ENCODE measurements around the gene MAD1L1.
A peak's percentile ranks its signal among the peaks of the same experiment; 100 is the strongest.

Gene MAD1L1

DNA sequence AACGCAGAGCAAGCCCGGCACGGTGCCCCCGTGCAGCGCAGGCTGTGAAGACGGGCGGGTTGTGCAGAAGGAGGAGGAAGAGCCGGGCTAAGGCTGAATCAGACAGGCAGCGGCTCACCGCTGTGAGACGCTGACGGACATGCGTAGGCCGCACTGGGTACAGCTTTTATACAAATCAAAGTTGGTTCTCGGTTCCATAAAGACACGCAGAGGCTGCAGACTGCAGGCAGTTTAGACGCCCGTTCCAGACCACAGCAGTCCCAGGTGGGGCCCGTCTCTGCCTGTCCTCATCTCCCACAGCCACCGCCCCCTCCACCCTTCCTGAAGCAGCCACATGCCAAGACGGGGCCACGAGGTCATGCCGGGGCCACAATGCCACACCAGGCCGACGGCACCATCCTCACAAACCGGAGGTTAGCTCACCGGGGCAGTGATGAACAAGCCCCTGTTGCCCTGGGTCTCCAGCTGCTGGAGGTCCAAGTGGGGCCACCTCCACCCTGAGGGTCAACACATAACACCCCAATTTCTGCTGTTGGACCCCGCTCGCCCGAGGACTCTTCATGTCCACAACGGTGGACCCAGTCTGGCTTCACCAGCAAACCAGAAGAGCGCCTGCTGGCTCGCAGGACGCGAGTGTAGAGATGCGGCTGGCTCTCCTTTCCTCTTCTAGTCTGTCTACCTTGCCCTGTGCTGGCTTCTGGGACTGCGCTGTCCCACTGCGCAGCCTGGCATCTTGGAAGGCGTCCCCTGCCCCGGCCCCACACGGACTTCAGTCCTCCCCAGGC is 335.5 kb downstream of the MAD1L1 start:
- DNase-seq (ENCODE audit: low spot score) = no peak

DNA sequence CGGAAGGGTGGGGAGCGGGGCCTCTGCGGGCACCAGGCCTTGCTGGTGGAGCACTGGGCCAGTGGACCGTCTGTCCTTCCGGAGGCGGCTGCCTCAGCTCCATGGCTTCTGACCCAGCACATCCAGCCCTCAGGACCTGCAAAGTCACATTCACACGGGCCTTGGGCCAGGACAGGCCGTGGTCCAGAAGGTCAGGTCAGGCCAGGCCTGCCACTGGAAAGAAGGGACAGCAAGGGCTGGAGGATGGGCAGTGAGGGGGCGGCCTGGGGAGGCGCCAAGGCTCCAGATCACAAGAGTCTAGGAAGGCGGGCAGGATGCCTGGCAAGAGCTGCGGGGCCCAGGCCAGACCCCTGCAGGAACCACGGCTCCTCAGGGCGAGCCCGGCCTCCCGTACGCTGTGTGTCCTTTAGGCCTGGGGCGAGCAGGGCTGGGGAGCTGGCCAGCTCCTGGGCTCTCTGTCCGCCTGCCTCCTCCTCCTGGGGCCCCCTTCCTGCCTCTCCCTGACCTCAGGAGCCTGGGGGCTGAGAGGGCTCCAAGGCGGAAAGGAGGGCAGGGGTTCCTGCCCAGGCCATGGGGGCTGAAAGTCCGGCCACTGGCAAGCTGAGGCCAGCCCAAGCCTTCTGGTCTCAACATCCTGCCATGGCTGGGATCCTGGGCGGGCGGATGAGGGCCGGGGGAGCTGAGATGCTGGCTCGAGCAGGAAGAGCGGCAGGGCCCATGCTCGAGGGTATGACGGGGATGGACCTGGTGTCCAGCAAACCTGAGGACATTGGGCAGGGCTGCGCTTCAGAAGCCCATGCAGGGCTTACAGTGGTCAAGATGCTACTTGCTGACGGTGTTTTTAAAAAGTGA is 336.9 kb downstream of the MAD1L1 start:
- no peak for DNase-seq (ENCODE audit: low spot score)

DNA sequence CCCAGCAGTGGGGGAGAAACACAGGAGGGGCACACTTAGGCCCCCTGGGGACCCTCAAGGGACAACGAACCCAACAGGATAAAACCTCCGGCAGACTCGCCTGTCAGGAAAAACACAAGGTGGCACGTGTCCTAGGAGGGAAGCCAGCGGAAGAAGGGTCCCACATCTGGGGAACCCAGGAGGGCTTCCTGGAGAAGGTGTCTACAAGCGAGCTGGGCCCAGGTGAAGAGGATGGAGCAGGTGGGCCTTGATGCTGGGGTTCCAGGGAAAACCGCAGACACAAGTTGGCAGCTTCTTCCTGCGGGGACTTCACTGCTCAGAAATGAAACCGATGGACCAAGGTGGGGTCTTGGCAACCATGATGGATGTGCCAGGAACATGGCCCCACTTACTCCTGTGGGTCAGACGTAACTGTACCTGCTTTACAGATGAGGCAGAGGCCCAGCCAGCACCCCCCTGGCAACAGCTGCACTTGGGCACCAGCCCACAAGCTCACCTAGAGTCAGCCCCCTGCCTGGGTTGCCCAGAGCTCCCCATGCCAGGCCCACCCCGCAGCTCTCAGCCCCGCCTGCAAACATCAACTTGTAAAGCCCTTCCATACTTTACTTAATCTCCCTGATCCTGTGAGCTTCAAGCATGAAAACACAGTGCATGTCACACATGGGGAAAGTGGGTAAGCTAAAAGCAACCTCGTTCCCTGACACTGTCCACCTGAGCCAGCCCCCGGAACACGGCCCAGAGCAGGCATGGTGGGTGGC is 337.7 kb downstream of the MAD1L1 start:
- DNase-seq (ENCODE audit: low spot score) = no peak

DNA sequence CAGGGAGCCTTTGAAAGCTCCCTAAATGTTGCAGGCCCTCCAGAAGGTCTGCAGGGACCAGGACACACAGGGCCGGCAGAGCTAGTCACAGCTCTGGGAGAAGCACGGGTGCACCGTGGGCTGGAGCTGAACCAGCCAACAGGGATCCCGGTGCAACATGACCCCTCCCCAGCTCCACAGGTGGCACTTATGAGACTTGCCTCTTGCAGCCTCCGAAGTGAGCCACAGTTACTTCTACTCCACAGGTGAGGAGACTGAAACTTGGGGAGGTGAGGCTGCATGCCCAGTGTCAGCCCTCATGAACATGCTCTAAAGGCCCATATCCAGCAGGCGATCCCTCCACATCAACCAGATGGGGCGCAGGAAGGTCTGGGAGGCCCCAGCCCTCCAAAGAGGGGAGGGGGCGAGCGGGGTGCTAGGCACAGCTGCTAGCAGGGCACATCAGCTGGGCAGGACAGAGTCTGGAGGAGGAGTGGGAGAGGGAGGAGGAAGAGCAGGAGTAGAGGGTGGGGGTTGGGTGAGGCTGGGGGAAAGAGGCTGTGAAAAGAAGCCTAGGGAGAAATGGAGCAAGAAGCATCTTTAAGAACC is 338.3 kb downstream of the MAD1L1 start:
- DNase-seq (ENCODE audit: low spot score) = no peak

DNA sequence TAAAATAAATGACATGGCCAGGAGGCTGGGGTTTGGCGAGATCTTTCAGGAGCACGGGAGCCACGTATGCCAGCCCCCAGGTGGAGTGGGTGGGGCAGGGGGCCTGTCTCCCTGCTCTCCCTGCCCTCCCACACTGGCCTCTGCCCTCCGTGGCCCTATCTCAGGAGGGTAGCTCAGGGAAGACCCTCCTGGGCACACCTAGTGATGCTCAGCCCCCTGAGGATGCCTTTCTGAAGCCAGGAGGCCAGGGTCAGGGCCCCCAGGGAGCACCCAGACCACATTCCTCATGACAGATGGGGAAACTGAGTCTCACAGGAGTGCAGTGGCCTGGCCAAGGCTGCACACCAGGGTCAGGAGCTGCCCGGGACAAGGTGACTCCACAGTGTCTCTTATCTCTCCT is 339.3 kb downstream of the MAD1L1 start:
- no peak for DNase-seq (ENCODE audit: low spot score)

DNA sequence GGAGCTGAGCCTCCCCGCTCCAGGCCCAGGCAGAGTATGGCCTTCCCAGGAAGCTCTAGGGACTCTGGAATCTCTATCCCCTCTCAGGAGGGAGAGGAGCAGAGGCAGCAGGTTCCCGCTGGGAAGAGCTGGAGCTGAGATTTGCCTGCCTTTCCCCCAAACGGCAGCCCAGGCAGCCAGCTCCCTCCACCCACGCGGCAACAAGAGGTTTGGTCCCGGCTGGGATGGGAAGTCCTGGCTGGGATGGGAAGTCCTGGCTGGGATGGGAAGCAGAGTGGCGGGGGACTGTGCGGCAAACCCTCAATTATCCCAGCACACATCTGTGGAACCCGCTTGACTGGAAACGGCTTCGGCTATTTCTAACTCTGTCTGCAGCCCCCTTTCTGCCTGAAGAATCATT is 339.7 kb downstream of the MAD1L1 start:
- DNase-seq (ENCODE audit: low spot score) = peak; percentile 35

DNA sequence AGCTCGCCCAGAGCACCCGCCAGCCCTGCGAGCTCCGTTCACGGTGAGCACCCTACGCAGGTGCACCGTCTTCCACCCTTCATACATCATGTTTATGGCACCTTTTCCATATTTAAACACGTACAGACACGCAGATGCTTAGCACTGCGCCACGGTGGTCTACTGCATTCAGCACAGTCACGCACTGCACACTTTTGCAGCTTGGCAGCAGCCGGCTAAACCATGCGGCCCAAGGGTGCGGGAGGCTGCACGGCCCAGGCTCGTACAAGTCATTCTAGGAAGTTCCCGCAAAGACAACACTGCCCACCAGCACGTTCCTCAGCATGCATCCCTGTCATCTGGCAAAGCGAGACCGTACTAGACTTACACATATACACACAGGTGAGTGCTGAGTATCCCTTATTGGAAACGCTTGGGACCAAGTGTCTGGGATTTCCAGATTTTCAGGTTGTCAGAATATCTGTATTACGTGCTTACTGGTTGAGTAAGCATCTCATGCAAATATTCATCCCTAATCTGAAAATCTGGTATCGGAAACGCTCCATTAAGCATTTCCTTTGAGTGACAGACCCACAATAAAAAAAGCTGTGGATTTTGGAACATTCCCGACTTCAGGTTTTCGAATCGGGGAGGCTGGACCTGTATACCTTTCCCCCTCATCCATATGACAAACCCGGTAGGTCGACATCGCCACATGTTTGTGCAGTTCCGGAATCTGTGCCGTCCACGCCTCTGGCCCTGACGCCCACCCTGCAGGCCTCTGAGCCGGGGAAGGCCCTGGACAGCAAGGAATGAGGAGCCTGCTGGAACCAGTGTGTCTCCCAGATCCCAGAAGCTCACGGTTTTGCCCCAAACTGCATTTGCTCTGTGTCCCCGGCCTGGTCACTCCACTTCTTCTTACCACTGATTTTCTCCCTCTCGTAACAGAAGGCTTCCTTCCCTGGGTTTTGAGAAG is 340.5 kb downstream of the MAD1L1 start:
- no peak for DNase-seq (ENCODE audit: low spot score)

DNA sequence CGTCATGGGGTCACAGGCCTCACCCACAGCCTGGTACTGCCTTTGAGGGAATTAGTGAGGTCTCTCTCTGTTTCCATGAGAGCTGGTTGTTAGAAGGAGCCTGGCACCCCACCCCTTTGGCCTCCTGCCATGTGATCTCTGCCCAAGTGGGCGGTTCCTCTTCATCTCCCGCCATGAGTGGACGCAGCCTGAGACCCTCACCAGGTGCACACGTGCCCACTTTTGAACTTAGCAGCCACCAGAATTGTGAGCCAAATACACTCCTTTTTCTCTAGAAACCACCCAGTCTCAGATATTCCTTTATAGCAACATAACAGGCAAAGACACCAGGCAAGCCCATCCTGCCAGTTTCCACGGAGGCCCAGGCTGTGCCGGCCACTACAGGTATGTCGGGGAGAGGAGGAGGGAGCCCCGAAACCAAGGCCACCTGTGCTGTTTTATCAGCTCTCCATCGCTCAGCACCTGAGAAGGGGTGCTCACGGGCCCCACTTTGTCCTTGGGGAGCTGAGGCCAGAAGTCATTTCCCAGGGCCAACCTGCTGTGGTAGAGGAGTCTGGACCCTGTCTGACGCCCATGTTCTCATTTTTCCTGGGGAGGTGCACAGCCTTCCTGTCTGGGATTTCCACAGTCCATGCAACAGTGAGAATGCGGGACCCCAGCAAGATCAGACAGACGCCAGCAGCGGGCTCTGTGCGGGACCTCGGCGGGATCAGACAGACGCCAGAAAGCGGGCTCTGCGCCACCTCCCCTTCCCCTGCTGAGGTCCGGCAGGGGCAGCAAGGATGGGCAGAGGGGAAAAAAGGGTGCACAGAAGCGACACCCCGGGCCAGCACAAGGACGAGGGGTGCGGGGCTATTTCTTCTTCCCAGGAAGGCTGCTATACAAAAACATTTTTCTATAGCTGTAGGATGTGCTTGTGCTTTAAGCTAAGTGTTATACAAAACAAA is 342.2 kb downstream of the MAD1L1 start:
- no peak for DNase-seq (ENCODE audit: low spot score)

DNA sequence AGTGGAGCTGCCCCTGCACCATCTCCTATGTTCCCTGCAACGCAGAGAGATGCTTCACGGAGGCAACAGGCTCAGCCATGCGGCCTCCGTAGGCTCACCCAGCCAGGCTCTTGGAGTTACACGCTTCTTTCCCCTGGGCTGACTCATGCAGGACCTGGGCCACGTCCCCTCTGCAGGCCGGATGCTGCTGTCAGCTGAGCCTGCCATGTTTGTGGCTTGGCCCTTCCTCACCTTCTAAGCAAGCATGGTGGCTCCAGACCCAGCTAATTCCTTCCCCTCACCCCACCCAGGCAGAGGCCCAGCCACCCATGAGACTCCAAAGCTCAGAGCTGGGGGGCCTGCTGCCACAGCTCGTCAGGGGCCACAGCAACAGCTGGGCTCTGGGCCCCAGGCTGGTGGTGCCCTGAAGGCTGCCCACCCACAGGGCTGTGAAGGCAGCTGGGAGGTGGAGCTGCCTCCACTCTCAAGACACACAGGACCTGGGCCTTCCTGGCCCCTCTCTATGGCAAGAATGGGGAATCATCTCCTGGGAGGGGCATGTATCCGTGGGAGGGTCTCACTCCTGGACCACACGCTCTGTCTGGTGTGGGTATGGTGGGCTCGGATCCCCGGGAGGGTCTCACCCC is 343.1 kb downstream of the MAD1L1 start:
- DNase-seq (ENCODE audit: low spot score) = peak; percentile 66

DNA sequence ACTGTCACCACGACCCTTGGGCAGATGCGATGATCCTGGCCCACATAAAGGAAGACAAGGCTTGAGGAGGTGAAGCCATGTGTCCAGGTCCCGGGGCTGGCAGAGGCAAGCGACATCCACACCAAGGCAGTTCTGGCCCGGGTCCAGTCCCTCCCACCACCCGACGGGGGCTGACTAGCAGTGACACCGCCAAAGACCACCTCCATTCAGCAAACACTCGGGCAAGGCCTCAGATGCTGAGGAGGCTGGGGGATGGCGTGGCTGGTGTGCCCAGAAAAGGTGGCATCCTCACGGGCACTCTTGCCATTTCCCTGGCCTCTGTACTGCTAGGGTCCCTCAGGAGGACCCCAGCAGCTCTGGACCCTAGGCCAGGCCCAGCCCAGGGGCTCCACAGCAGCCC is 343.7 kb downstream of the MAD1L1 start:
- DNase-seq (ENCODE audit: low spot score) = no peak

DNA sequence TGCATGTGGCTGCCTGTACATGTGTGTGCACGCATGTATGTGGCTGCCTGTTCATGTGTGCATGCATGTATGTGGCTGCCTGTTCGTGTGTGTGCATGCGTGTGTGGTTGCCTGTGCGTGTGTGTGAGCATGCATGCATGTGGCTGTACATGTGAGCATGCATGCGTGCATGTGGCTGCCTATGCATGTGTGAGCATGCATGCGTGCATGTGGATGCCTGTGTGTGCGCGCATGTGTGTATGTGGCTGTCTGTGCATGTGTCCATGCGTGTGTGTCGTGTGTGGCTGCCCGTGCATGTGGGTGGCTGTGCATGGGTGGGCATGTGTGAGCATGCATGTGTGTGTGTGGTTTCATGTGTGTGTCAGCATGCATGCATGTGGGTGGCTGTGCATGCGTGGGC is 344.3 kb downstream of the MAD1L1 start:
- no peak for DNase-seq (ENCODE audit: low spot score)

DNA sequence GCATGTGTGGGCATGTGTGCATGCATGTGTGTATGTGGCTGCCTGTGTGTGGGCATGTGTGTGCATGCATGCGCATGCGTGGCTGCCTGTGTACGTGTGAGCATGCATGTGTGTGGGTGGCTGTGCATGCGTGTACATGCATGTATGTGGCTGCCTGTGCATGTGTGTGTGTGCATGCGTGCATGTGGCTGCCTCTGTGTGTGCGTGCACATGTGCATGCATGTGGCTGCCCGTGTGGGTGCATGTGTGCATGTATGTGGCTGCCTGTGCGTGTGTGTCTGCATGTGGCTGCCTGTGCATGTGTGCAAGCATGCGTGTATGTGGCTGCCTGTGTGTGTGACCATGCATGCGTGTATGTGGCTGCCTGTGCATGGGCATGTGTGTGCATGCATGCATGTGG is 345.5 kb downstream of the MAD1L1 start:
- no peak for DNase-seq (ENCODE audit: low spot score)

DNA sequence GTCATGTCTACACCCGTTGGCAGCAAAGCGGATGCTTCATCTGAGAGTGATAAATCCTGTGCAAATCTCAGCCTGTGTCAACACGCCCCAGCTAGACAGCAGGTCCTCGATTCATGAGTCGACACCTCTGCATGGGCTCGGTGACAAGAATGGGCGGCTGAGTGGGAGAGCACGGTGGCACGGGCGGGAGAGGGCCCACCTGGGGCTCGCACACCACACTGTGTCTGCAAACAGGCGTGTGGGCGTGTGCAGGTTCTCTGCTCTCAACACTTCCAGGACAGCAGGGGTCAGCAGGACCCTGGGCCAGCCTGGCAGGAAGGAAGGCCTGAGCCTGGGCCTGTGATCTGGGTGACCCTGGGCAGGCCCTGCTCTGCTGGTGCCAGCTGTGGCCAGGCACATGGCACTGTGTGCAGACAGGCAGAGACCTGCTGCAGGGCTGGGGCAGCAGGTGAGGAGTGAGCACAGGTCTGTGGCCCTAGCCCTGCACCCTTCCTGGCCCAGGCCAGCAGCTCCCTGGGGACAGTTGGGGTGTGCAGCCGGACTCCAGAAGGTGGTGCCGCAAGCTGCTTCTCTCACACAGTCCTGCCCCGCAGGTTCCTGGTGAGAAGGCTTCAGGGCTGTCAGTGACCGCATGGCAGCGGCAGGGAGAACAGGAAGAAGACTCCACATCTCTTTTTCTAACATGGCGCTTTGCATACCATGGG is 346.2 kb downstream of the MAD1L1 start:
- DNase-seq (ENCODE audit: low spot score) = no peak

DNA sequence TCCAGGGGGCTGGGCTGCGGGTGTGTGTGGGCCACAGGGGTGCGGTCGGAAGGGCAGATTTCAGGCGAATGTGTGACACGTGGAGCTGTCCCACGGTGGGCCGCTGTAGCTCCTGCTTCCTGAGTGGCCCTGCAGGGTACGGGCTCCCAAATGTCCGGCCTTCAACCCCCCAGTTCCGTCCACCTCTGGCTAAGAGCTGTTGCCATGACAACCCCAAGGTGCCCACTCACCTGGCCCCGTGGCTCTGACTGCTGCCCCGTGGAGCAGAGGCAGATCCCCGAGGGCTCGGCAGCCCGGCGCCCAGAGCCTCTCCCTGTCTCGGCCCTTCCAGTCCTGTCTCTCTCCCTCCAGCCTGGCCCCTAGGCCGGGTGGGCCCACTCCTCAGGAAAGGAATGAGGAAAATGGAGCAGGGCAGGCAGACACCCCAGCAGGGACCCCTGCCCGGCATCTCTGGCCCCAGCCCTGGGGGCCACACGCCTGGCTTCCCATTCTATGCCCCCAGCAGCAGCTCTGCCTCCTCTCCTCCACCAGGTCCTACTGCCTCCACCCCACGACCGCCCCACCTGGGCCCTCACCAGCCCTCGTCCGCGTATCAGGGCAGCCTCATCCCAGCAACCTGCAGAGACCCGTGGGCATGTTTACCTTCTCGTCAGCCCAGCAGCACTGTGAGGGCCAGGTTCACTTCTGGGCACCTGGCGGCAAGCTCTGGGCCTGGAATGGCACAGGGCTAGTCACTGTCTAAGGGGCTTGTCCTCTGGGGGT is 347.1 kb downstream of the MAD1L1 start:
- no peak for DNase-seq (ENCODE audit: low spot score)

DNA sequence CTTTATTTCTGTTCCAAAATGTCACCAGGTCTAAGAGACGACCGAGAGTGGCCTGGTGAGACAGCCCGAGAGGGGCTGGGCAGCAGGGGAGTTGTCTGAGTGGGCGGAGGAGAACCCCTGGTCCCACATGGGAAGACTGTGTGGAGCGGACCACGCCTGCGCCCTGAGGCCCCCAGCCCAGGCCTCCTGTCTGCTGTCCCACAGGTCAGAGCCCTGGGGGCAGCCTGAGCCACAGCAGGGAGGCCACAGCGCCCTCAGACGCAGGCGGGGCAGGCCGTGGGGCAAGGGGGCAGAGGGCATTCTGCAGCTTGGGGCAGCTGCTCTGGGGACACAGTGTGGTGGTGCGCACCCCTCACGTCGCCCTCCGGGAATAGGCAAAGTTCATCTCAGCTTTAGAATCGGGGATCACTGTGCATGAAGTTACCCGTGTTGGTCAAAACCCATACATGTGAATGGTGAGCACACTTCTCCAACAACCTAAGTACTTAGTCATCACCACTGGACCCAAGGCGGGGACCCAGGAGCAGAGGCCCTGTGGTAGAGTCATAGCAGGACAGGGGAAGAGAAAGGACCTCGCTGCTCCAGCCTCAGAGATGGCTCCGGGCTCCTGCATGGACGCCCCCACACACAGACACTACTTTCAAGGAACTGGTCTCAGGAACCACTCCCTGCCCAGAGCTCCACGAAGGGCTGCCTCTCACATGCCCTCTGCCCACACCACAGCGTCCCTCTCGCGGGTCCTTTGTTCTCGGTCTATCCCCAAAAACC is 348.0 kb downstream of the MAD1L1 start:
- no peak for DNase-seq (ENCODE audit: low spot score)

DNA sequence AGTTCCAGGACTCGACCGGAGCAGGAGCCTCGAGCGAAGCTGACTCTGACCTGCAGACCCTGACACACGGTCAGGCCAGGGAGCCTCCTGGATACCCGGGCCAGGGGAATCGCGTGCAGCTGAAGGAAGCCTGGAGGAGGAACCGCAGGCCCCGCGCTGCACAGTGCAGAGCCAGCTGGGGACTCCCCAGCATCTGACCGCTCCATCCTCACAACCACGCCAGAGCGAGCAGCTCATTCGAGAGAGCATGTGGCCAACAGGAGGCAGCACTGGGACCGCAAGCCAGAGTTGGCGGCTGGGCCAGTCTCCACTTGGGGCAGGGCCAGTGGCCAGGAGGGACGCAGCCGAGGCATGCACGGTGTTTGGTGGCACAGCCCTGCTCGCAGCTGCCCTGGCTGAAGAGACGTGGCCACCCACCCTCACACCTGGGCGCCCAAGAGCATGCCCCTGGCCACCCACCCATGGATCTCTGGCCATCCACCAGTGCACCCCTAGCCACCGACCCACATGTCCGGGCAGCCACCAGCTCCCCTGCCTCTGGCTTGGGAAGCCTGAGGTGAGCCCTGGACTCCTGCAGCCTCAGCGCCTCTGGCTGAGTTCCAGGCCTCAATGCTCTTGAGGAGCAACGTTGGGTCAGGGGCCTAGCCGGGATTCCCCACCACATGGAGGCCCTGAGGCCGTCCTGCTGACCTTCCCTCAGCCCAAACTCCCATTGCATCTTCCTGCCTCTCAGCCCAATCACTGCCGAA is 348.7 kb downstream of the MAD1L1 start:
- no peak for DNase-seq (ENCODE audit: low spot score)
